ENCODE measurements around the gene CISD2.
"Not testable (repeated sequence)": the region's sequence is repeated elsewhere in the genome, so short reads cannot be mapped to it uniquely, and the experiment has no call there.

CISD2 gene

DNA sequence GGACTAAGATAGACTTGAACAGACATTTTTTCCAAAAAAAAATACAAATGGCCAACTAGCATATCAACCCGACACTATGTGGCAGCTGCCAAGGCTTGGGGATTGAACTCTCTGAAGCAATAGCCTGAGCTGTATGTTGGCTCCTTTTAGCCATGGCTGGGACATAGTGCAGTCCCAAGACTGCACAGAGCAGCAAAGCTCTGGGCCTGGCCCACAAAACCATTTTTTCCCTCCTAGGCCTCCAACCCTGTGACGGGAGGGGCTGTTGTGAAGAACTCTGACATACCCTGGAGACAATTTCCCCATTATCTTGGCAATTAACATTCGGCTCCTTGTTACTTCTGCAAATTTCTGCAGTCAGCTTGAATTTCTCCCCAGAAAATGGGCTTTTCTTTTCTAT, 50.1 kb downstream of the CISD2 start:
- H3K4me1 ChIP-seq, result no peaks in the 10 kb centered on the region
- no peak overlapping the region for H3K27ac ChIP-seq
- no peaks in the 10 kb centered on the region for H3K79me2 ChIP-seq
- no peak overlapping the region for H2AFZ ChIP-seq
- no peak overlapping the region for H3K4me3 ChIP-seq (ENCODE audit: low read depth, low read length)
- H3K36me3 ChIP-seq (ENCODE audit: control insufficient read depth, insufficient read depth, low read length), result no peaks in the 10 kb centered on the region
- no peak overlapping the region for H3K9ac ChIP-seq
- H3K27me3 ChIP-seq (ENCODE audit: control insufficient read depth, insufficient read depth, low read length), result no peaks in the 10 kb centered on the region
- H3K9me3 ChIP-seq (ENCODE audit: control insufficient read depth, low read length), result no peaks in the 10 kb centered on the region
- no peak for TF ChIP-seq CTCF (IDR thresholded peaks at IDR 0.05)
- no peak overlapping the region for H3K4me2 ChIP-seq (ENCODE audit: low read length)

- H2AFZ ChIP-seq, result not testable (repeated sequence)
Observed at GRCh38 chr4:102919697-102920096, 50.9 kb downstream of the CISD2 start.

GRCh38 chr4:102935716-102936115, 66.9 kb downstream of the CISD2 start:
- no peak overlapping the region for H3K9ac ChIP-seq
- H3K27ac ChIP-seq, result no peak overlapping the region
- TF ChIP-seq CTCF (IDR thresholded peaks at IDR 0.05), result no peak
- H3K4me1 ChIP-seq, result no peaks in the 10 kb centered on the region
- no peaks in the 10 kb centered on the region for H3K9me3 ChIP-seq (ENCODE audit: control insufficient read depth, low read length)
- no peak overlapping the region for H2AFZ ChIP-seq
- H3K79me2 ChIP-seq, result no peaks in the 10 kb centered on the region
- no peak overlapping the region for H3K4me3 ChIP-seq (ENCODE audit: low read depth, low read length)
- no peaks in the 10 kb centered on the region for H3K27me3 ChIP-seq (ENCODE audit: control insufficient read depth, insufficient read depth, low read length)
- H3K36me3 ChIP-seq (ENCODE audit: control insufficient read depth, insufficient read depth, low read length), result no peaks in the 10 kb centered on the region
- no peak overlapping the region for H3K4me2 ChIP-seq (ENCODE audit: low read length)

More at GRCh38 chr4:102919697-102920096, 50.9 kb downstream of the CISD2 start:
- not testable (repeated sequence) for H3K9ac ChIP-seq; H3K27me3 ChIP-seq (ENCODE audit: control insufficient read depth, insufficient read depth, low read length); H3K27ac ChIP-seq; H3K9me3 ChIP-seq (ENCODE audit: control insufficient read depth, low read length); H3K4me2 ChIP-seq (ENCODE audit: low read length); H3K79me2 ChIP-seq; H3K4me1 ChIP-seq; H3K36me3 ChIP-seq (ENCODE audit: control insufficient read depth, insufficient read depth, low read length); H3K4me3 ChIP-seq (ENCODE audit: low read depth, low read length)

- H3K79me2 ChIP-seq; H3K4me2 ChIP-seq (ENCODE audit: low read length); H3K4me1 ChIP-seq; H3K36me3 ChIP-seq (ENCODE audit: control insufficient read depth, insufficient read depth, low read length); H3K9ac ChIP-seq; H3K27me3 ChIP-seq (ENCODE audit: control insufficient read depth, insufficient read depth, low read length); H3K27ac ChIP-seq; H3K9me3 ChIP-seq (ENCODE audit: control insufficient read depth, low read length); H2AFZ ChIP-seq; H3K4me3 ChIP-seq (ENCODE audit: low read depth, low read length): not testable (repeated sequence)
Observed at GRCh38 chr4:102938063-102938462, 69.3 kb downstream of the CISD2 start.
